ENCODE measurements around the gene TPBG.

Gene TPBG

GRCh38 chr6:82410151-82410648 lies 46.6 kb downstream of the TPBG start (continued):
- TF ChIP-seq RBAK (tag by site-specific recombination; IDR thresholded peaks at IDR 0.05) (no peak), ZNF280D (tag by site-specific recombination; IDR thresholded peaks at IDR 0.05) (no peak)

- TF ChIP-seq ZNF350 (tag by site-specific recombination; IDR thresholded peaks at IDR 0.05) (0 out of 2 replicates have a peak, but pooled peaks have one; percentile 39), ZNF266 (tag by site-specific recombination; IDR thresholded peaks at IDR 0.05; ENCODE audit: low read depth) (no peak), ZNF521 (tag by site-specific recombination; IDR thresholded peaks at IDR 0.05) (no peak)
- Histone ChIP-seq H3K4me1 (ENCODE audit: control insufficient read depth, insufficient read depth, low read length) (0 out of 2 replicates have a peak, but pooled peaks cover 3% of the 10 kb centered on the region), H3K4me3 (ENCODE audit: low read depth, low read length) (no peak overlapping the region), H3K36me3 (ENCODE audit: control insufficient read depth in 2 of 2, insufficient read depth in 1 of 2, low read length in 2 of 2) (no peaks in the 10 kb centered on the region), H3K9me3 (ENCODE audit: control insufficient read depth, insufficient read depth, low read depth, low read length) (no peaks in the 10 kb centered on the region), H3K27ac (ENCODE audit: extremely low read depth, low read depth, low read length) (no peak overlapping the region)
- ChIA-PET CTCF (no interaction called here), POLR2A (interaction anchor here (2.2 kb wide), 1 partner anchor 50 kb away, joined by 5 read pairs; the partner anchor contains the start of gene TPBG)
These were observed 50.3 kb downstream of the TPBG start for GRCh38 chr6:82413868-82414267.

GRCh38 chr6:82415820-82416219 lies 52.2 kb downstream of the TPBG start:
- H3K36me3 ChIP-seq (ENCODE audit: control insufficient read depth in 2 of 2, insufficient read depth in 1 of 2, low read length in 2 of 2), result no peaks in the 10 kb centered on the region
- POLR2A ChIA-PET, result no interaction called here
- no peak overlapping the region for H3K27ac ChIP-seq (ENCODE audit: extremely low read depth, low read depth, low read length)
- no peak overlapping the region for H3K4me3 ChIP-seq (ENCODE audit: low read depth, low read length)
- TF ChIP-seq OSR2 (tag by site-specific recombination; IDR thresholded peaks at IDR 0.05) (no peak), ZNF398 (tag by site-specific recombination; IDR thresholded peaks at IDR 0.05) (no peak), ZNF350 (tag by site-specific recombination; IDR thresholded peaks at IDR 0.05) (0 out of 2 replicates have a peak, but pooled peaks have one; percentile 33)
- no peaks in the 10 kb centered on the region for H3K9me3 ChIP-seq (ENCODE audit: control insufficient read depth, insufficient read depth, low read depth, low read length)
- CTCF ChIA-PET, result no interaction called here
- H3K4me1 ChIP-seq (ENCODE audit: control insufficient read depth, insufficient read depth, low read length), result no peaks in the 10 kb centered on the region

GRCh38 chr6:82416346-82416745 lies 52.7 kb downstream of the TPBG start:
- Histone ChIP-seq H3K4me1 (ENCODE audit: control insufficient read depth, insufficient read depth, low read length) (no peaks in the 10 kb centered on the region), H3K36me3 (ENCODE audit: control insufficient read depth in 2 of 2, insufficient read depth in 1 of 2, low read length in 2 of 2) (no peaks in the 10 kb centered on the region), H3K27ac (ENCODE audit: extremely low read depth, low read depth, low read length) (no peak overlapping the region), H3K9me3 (ENCODE audit: control insufficient read depth, insufficient read depth, low read depth, low read length) (no peaks in the 10 kb centered on the region), H3K4me3 (ENCODE audit: low read depth, low read length) (no peak overlapping the region)
- TF ChIP-seq ZNF37A (tag by site-specific recombination; IDR thresholded peaks at IDR 0.05) (no peak), PRDM1 (tag by site-specific recombination; IDR thresholded peaks at IDR 0.05) (peak; percentile 94), ZFP69B (tag by site-specific recombination; IDR thresholded peaks at IDR 0.05) (no peak)
- POLR2A ChIA-PET, result no interaction called here
- CTCF ChIA-PET, result no interaction called here

All from HEK293 (cell line).